PC-3 (cell line): ENCODE measurements around the gene CDC25B.

ENCODE experiments used
- CTCF ChIP-seq: fragments of 300-600 bp; sonication (generic); conservative IDR thresholded peaks from 2 replicates; pipeline ENCODE4 v1.5.1; 2017; ENCODE audit warnings: antibody characterized with exemption, low read depth, mild to moderate bottlenecking, low read length
- EZH2 ChIP-seq: fragments of 300-600 bp; sonication (generic); IDR thresholded peaks from one replicate; pipeline ENCODE4 v1.6.1; 2017; ENCODE audit warnings: antibody characterized with exemption, mild to moderate bottlenecking, low read length; ENCODE audit not compliant: unreplicated experiment

- TF ChIP-seq CTCF (no peak), EZH2 (no peak)
These were observed 44.3 kb upstream of the CDC25B start for GRCh38 chr20:3751675-3752385.
